ENCODE results near the gene PCSK6. TPM values are rescaled to one million over a fixed set of nuclear protein-coding genes. Genes with fewer than 3 reads are reported as not detected.

The PCSK6 gene
- total RNA-seq, 4 donors from 2014 or later: 12.8 to 23.2 (median 18.4) TPM

DNA sequence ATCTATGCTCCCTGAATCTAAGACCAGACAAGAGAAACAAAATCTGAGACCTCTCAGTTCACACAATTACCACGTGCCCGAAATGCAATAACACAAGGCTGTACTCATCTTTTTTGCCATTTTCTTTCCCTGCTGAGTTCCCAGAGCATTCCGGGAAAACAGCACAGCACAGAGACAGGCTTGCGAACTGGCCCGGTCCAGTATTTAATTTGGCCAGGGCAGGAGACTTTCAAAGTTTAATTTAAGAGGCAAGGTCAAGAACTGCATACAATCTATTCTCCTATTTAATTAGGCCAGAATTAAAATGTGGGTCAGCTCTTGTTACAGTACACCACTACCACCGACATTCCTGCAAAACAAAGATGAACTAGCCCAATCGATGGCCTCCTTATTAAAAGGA is 107.0 kb downstream of the PCSK6 start:
- ATAC-seq: no peak
- 69 to 79% methylated on average over 7 of the region's 7 CpGs for WGBS, 2 donors (ENCODE audit: low coverage in 1 of 2)

DNA sequence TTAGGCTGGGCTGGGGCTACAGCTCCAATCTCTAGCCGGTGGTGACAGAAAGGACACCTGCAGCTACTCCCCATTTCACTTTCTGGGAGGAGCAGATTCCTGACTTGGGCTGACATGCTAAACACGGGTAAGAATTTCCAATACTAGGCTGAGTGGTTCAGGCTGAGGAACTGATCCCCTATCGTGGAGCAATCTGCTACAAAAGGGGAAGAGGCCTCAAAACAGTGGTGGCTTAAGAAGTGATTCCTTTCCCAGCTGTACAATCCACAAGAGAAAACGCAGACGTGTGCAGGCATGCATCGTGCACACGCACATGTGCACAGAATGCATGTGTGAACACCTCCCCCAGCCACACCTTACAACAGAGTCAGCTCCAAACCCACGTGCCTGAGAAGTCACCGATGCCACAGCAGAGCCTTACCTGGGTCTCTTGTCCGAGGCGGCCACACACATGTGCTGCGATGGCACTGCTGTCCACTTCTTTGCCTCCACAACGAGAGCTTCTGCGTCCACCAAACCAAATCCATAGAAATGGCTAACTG is 107.8 kb downstream of the PCSK6 start:
- H3K27ac ChIP-seq: no peak overlapping the region
- H3K36me3 ChIP-seq: no peaks in the 10 kb centered on the region
- H3K27me3 ChIP-seq: no peaks in the 10 kb centered on the region
- 0 to 73% methylated on average over 1 to 9 of the region's 14 CpGs for WGBS, 2 donors (ENCODE audit: low coverage in 1 of 2)
- TF ChIP-seq POLR2AphosphoS5 (IDR thresholded peaks at IDR 0.05): no peak
- no peaks in the 10 kb centered on the region for H3K9me3 ChIP-seq
- H3K4me3 ChIP-seq: no peak overlapping the region
- ATAC-seq: no peak
- H3K4me1 ChIP-seq: no peaks in the 10 kb centered on the region

More for the DNA sequence above, 107.0 kb downstream of the PCSK6 start:
- TF ChIP-seq POLR2AphosphoS5 (IDR thresholded peaks at IDR 0.05) (no peak), EP300 (IDR thresholded peaks at IDR 0.05) (no peak), POLR2A (IDR thresholded peaks at IDR 0.05) (no peak)
- TF ChIP-seq, protein P1, sequence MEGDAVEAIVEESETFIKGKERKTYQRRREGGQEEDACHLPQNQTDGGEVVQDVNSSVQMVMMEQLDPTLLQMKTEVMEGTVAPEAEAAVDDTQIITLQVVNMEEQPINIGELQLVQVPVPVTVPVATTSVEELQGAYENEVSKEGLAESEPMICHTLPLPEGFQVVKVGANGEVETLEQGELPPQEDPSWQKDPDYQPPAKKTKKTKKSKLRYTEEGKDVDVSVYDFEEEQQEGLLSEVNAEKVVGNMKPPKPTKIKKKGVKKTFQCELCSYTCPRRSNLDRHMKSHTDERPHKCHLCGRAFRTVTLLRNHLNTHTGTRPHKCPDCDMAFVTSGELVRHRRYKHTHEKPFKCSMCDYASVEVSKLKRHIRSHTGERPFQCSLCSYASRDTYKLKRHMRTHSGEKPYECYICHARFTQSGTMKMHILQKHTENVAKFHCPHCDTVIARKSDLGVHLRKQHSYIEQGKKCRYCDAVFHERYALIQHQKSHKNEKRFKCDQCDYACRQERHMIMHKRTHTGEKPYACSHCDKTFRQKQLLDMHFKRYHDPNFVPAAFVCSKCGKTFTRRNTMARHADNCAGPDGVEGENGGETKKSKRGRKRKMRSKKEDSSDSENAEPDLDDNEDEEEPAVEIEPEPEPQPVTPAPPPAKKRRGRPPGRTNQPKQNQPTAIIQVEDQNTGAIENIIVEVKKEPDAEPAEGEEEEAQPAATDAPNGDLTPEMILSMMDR (IDR thresholded peaks at IDR 0.05): no peak
- no peak overlapping the region for H3K27ac ChIP-seq
- no peak overlapping the region for H3K4me3 ChIP-seq
- no peaks in the 10 kb centered on the region for H3K9me3 ChIP-seq
- no peaks in the 10 kb centered on the region for H3K36me3 ChIP-seq
- H3K27me3 ChIP-seq: no peaks in the 10 kb centered on the region
- no peaks in the 10 kb centered on the region for H3K4me1 ChIP-seq

DNA sequence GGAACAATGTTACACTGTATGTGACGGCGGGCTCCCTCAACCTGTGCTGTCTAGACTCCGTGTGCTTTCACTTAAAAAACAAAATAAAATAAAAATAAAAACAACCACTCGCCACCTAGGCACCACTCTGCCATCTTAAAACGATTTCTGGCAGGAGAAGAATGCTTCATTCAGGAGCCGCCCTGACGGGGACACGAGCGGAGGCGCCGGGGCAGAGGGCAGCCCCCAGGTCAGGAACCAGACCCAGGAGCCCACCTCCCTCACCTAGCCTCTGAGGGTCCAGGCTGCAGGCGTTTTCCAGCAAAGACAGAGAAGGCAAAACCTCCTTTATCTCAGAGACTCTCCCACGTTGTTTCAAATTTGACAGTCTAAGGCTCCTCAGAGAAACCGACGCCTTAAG is 109.4 kb downstream of the PCSK6 start:
- H3K4me3 ChIP-seq: no peak overlapping the region
- 79% methylated on average over 10 of the region's 15 CpGs; no CpG with 5 or more reads in 1 of the 2 donors for WGBS, 2 donors (ENCODE audit: low coverage in 1 of 2)
- TF ChIP-seq, protein P1 (IDR thresholded peaks at IDR 0.05): no peak
- TF ChIP-seq POLR2AphosphoS5 (IDR thresholded peaks at IDR 0.05) (no peak), EP300 (IDR thresholded peaks at IDR 0.05) (no peak), POLR2A (IDR thresholded peaks at IDR 0.05) (no peak)
- H3K27ac ChIP-seq: no peak overlapping the region
- no peak for ATAC-seq
- no peaks in the 10 kb centered on the region for H3K9me3 ChIP-seq
- H3K4me1 ChIP-seq: no peaks in the 10 kb centered on the region
- no peaks in the 10 kb centered on the region for H3K27me3 ChIP-seq
- no peaks in the 10 kb centered on the region for H3K36me3 ChIP-seq

DNA sequence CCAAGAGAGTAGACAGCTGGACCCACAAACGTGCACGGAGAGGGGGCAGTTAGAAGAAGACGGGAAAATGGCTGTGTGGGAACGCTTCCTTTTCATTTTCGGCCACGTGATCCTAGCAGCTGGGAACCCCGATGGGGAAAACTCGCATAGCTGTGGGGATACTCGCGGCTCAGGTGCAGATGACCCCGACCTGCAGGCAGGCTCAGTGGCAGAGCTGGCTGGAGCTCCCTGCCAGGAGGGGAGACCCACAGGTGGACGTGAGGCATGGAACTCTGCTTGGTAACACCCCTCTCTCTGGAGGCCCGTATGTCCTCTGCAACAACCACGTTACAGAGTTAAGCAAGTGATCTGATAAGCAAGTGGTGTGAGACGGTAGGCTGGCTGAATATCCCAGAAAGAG is 109.9 kb downstream of the PCSK6 start:
- H3K4me1 ChIP-seq: no peaks in the 10 kb centered on the region
- 70 to 93% methylated on average over 3 to 11 of the region's 15 CpGs for WGBS, 2 donors (ENCODE audit: low coverage in 1 of 2)

DNA sequence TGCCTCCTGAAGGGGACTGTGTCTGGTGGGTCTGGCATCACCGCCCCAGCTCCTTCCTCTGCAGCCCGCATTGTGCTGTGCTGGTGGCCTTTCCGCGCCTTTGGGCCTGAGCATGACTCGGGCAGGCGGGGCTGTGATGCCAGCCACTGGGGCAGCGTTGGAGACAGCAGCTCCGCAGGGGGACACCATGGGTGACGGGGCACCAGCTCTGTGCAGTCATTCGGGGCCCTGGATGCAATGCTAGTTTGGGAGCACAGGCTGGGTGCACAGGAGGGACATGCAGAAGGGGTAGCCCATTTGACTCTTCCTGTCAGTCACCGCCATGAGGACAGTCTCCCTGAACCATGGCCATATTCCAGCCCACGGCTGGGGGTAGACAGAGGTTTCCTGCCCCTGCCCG is 110.6 kb downstream of the PCSK6 start:
- Histone ChIP-seq H3K36me3 (no peaks in the 10 kb centered on the region), H3K27me3 (peaks cover 5% of the 10 kb centered on the region), H3K27ac (no peak overlapping the region), H3K4me1 (no peaks in the 10 kb centered on the region), H3K4me3 (no peak overlapping the region), H3K9me3 (no peaks in the 10 kb centered on the region)
- no peak for ATAC-seq
- TF ChIP-seq POLR2A (IDR thresholded peaks at IDR 0.05) (no peak), EP300 (IDR thresholded peaks at IDR 0.05) (no peak), POLR2AphosphoS5 (IDR thresholded peaks at IDR 0.05) (no peak)
- TF ChIP-seq, protein P1 (IDR thresholded peaks at IDR 0.05): no peak
- no CpG with 5 or more reads among the region's 13 CpGs for WGBS, 2 donors (ENCODE audit: low coverage in 1 of 2)

More for the DNA sequence above, 109.9 kb downstream of the PCSK6 start:
- ATAC-seq: no peak
- Histone ChIP-seq H3K4me3 (no peak overlapping the region), H3K27ac (no peak overlapping the region), H3K9me3 (no peaks in the 10 kb centered on the region), H3K27me3 (no peaks in the 10 kb centered on the region), H3K36me3 (no peaks in the 10 kb centered on the region)
- TF ChIP-seq EP300 (IDR thresholded peaks at IDR 0.05) (no peak), POLR2A (IDR thresholded peaks at IDR 0.05) (no peak), POLR2AphosphoS5 (IDR thresholded peaks at IDR 0.05) (no peak)
- TF ChIP-seq, protein P1 (IDR thresholded peaks at IDR 0.05): no peak

Measured in gastroesophageal sphincter (tissue), 4 donors.